Thyroid gland (tissue), 4 donors: ENCODE measurements around the gene FCER2. TPM values are rescaled to one million over a fixed set of nuclear protein-coding genes. Genes with fewer than 3 reads are reported as not detected.

Experiments
- DNase-seq, 2 donors: peaks; one replicate each; pipeline ENCODE4 v3.0.0-alpha.2; 2019
- H3K27ac ChIP-seq, 3 donors: fragments of 200-600 bp; sonication (generic); 1 replicate in 2 of 3; 2 replicates in 1 of 3; pipeline ENCODE4 v1.5.1; 2016 to 2019; ENCODE audit warnings: mild to moderate bottlenecking in 1 of 3, moderate library complexity in 1 of 3
- H3K27me3 ChIP-seq: fragments of 200-600 bp; sonication (generic); one replicate; pipeline ENCODE4 v1.5.1; 2019
- H3K36me3 ChIP-seq, 2 donors: fragments of 200-600 bp; sonication (generic); one replicate each; pipeline ENCODE4 v1.5.1; 2016 to 2019
- H3K4me1 ChIP-seq, 2 donors: fragments of 200-600 bp; sonication (generic); one replicate each; pipeline ENCODE4 v1.5.1; 2017 to 2019
- H3K4me3 ChIP-seq, 3 donors: fragments of 200-600 bp; sonication (generic); replicated peaks in 1 of 3; 1 replicate in 2 of 3; 2 replicates in 1 of 3; pipeline ENCODE4 v1.5.1; 2016; ENCODE audit warnings: mild to moderate bottlenecking in 1 of 3
- H3K9me3 ChIP-seq: fragments of 200-600 bp; sonication (generic); one replicate; pipeline ENCODE4 v1.5.1; 2017
- CTCF ChIP-seq, 6 experiments: fragments of 200-600 bp in 3 of 6; fragments of 450-650 bp in 3 of 6; sonication (generic) in 3 of 6; IDR thresholded peaks; one replicate each; pipeline ENCODE4 v1.5.1; 2016 to 2019; ENCODE audit warnings: antibody characterized with exemption in 6 of 6, mild to moderate bottlenecking in 2 of 6, inconsistent platforms in 1 of 6, moderate library complexity in 1 of 6
- POLR2A ChIP-seq, 2 donors: fragments of 450-650 bp; IDR thresholded peaks; one replicate each; pipeline ENCODE4 v1.6.1; 2017; ENCODE audit warnings: antibody characterized with exemption in 2 of 2, mild to moderate bottlenecking in 2 of 2, moderate library complexity in 1 of 2
- WGBS, 2 donors: methylation state at CpG; one replicate each; pipeline ENCODE4 v1.1.5; 2017; 5-methylcytosine and 5-hydroxymethylcytosine counted together
- intact Hi-C: fragments of 100-400 bp; cut with DNase I; formaldehyde crosslinking; loops from one replicate; pipeline ENCODE4 v1.15.1; 2023
- total RNA-seq, 4 donors: library from RNA; depleted of rRNA; stranded (reverse); fragments of >200 nt; gene quantifications; one replicate each; pipeline ENCODE4 v1.2.3, GENCODE V29; 2016

The FCER2 gene
- total RNA-seq, 4 donors from 2014 or later: not detected

- TF ChIP-seq CTCF (IDR thresholded peaks at IDR 0.05) (no peak), POLR2A (IDR thresholded peaks at IDR 0.05) (no peak)
- Histone ChIP-seq H3K27ac (no peak overlapping the region), H3K4me1 (peaks cover 0 to 3% of the 10 kb centered on the region in 2 donors), H3K36me3 (no peaks in the 10 kb centered on the region), H3K9me3 (no peaks in the 10 kb centered on the region), H3K27me3 (no peaks in the 10 kb centered on the region), H3K4me3 (no peak overlapping the region)
- intact Hi-C loops: no loop called here
- no peak for DNase-seq
- 41 to 42% methylated on average over 14 of the region's 14 CpGs for WGBS, 2 donors
Measured at GRCh38 chr19:7657131-7657751, 44.7 kb downstream of the FCER2 start.

DNA sequence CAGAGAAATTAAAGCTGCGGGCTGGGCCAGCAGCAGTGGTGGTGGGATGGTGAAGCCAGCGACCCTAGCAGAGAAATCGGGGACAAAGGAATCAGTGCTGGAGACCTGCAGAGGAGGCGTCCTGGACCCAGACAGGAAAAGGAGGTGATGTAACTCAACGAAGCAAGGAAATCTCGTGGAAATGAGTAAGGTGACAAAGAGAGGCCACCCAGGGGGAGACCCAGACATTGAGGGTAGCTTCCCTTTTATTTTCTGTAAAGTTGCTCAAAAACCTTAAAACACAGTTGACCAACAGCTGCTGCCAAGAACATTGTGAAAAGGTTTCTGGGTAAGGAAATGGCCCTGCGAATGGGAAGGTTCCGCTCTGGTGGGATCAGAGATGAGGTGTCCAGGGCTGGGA lies 46.4 kb downstream of the FCER2 start:
- TF ChIP-seq CTCF (IDR thresholded peaks at IDR 0.05): no peak
- no peak for TF ChIP-seq POLR2A (IDR thresholded peaks at IDR 0.05)
- Histone ChIP-seq H3K36me3 (no peaks in the 10 kb centered on the region), H3K9me3 (no peaks in the 10 kb centered on the region), H3K27me3 (no peaks in the 10 kb centered on the region), H3K27ac (no peak overlapping the region), H3K4me1 (peaks cover 0 to 4% of the 10 kb centered on the region in 2 donors), H3K4me3 (no peak overlapping the region)
- WGBS, 2 donors: 75% methylated on average over 8 of the region's 8 CpGs
- DNase-seq: no peak
- intact Hi-C loops: no loop called here

GRCh38 chr19:7654401-7654800 lies 47.5 kb downstream of the FCER2 start:
- no peak overlapping the region for H3K27ac ChIP-seq
- WGBS, 2 donors: 68 to 75% methylated on average over 8 of the region's 8 CpGs

GRCh38 chr19:7652061-7652641 lies 49.8 kb downstream of the FCER2 start:
- H3K36me3 ChIP-seq: no peaks in the 10 kb centered on the region
- intact Hi-C loops: no loop called here
- no peak overlapping the region for H3K27ac ChIP-seq
- no peak for TF ChIP-seq POLR2A (IDR thresholded peaks at IDR 0.05)
- TF ChIP-seq CTCF (IDR thresholded peaks at IDR 0.05): peak; percentile 88 to 99 (median 94)
- peak overlapping the region in 1 of 3 donors; percentile 12 for H3K4me3 ChIP-seq
- H3K9me3 ChIP-seq: no peaks in the 10 kb centered on the region
- peak; percentile 72 to 78 for DNase-seq
- WGBS, 2 donors: 3 to 5% methylated on average over 28 of the region's 28 CpGs
- H3K4me1 ChIP-seq: peaks cover 0 to 4% of the 10 kb centered on the region in 2 donors
- H3K27me3 ChIP-seq: no peaks in the 10 kb centered on the region

More at GRCh38 chr19:7654401-7654800, 47.5 kb downstream of the FCER2 start:
- no peak for TF ChIP-seq POLR2A (IDR thresholded peaks at IDR 0.05)
- no peak for TF ChIP-seq CTCF (IDR thresholded peaks at IDR 0.05)
- Histone ChIP-seq H3K4me1 (peaks cover 0 to 4% of the 10 kb centered on the region in 2 donors), H3K36me3 (no peaks in the 10 kb centered on the region), H3K27me3 (no peaks in the 10 kb centered on the region), H3K4me3 (no peak overlapping the region), H3K9me3 (no peaks in the 10 kb centered on the region)
- intact Hi-C loops: no loop called here
- DNase-seq: no peak

DNA sequence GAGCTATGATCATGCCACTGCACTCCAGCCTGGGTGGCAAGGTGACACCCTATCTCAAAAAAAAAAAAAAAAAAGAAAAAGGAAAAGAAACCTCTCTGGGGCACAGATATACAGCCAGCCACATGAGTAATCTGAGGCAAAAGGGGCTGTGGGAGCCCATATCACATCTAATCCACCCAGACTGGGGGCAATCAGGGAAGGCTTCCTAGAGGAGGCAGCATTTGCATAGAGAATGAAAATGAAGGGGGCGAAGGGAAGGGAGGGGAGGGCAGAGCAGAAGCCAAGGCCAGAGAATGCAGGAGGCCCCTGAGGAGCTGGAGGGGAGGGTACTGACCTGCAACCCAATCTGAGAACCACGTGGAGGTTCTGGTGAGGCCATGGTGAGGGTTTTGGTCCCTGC lies 51.8 kb downstream of the FCER2 start:
- H3K9me3 ChIP-seq: no peaks in the 10 kb centered on the region
- no peak overlapping the region for H3K27ac ChIP-seq
- peaks cover 0 to 4% of the 10 kb centered on the region in 2 donors for H3K4me1 ChIP-seq
- H3K4me3 ChIP-seq: no peak overlapping the region
- intact Hi-C loops: no loop called here
- TF ChIP-seq CTCF (IDR thresholded peaks at IDR 0.05): no peak
- TF ChIP-seq POLR2A (IDR thresholded peaks at IDR 0.05): no peak
- WGBS, 2 donors: 35 to 40% methylated on average over 2 of the region's 2 CpGs
- H3K36me3 ChIP-seq: no peaks in the 10 kb centered on the region
- no peak for DNase-seq
- H3K27me3 ChIP-seq: no peaks in the 10 kb centered on the region
